Activated T-helper 1 cell treated with anti-CD3 and anti-CD28 coated beads, Interleukin-2, amount 50 U/mL, for 16 hours (primary cell): ENCODE data around the gene MLST8.

ENCODE experiments used
- DNase-seq, 2 donors: peaks; one replicate each; pipeline ENCODE4 v3.0.0-alpha.2; 2020; ENCODE audit warnings: low read depth in 1 of 2, low spot score in 1 of 2

MLST8 gene

DNA sequence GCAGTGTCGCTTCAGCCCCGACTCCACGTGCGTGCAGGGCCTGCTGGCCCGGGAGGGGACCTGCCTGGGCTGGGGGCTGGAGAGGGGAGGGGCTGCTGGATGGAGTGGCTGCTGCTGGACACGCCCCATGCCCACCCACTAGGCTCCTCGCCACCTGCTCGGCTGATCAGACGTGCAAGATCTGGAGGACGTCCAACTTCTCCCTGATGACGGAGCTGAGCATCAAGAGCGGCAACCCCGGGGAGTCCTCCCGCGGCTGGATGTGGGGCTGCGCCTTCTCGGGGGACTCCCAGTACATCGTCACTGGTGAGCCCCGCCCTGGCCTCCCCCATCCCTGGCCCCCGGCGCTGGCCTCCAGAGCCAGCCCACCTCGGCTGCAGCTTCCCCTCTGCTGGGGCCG is 3.1 kb downstream of the MLST8 start:
- DNase-seq, result no peak

DNA sequence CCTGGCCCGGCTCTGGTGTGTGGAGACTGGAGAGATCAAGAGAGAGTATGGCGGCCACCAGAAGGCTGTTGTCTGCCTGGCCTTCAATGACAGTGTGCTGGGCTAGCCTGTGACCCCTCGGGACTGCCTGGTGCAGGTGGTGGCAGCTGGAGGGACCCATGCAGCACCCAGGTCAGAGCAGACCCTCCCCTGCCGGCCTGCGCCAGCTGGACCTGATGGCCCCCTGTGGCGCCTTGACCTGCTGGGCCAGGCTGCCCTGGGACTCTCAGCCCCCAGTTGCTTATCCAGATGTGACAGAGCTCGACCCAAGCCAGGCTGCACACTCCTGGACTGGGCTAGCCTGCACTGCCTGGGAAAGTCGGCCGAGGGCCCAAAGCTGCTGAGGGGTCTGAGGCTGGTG is 3.5 kb downstream of the MLST8 start:
- DNase-seq, result no peak

DNA sequence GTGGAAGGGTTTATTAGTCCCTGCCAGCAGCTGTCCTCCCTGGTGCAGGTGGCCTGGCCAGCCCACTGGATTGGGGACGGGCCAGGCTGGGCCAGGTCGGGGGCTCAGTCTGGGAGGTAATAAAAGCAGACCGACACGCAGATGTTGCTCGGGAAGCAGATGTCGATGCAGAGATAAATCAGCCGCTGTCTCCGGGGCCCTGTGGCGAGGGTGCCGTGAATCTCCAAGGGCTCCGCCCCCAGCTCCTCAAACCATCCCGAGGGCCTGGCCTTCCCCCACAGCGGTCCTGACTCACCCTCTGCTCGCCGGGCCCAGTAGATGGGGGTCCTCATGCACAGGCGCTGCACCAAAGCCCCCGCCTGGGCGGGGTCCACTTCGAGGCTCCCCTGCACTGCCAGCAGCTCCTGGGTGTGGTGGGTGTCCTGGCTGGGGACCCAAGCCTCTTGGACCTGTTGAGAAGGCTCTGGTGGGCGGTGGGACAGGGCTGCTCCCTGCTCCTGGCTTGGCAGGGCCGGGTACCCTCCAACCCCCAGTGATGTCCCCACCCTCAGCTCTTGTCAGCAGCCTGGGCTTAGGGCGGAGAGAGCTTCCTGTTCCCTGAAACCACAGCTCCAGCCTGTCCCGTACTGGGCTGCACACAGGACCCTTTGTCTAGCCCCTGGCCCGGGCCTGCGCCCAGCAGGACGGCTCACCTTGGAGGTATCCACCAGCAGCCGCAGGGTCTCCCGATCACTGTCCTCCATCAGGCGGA is 4.2 kb downstream of the MLST8 start:
- no peak for DNase-seq

DNA sequence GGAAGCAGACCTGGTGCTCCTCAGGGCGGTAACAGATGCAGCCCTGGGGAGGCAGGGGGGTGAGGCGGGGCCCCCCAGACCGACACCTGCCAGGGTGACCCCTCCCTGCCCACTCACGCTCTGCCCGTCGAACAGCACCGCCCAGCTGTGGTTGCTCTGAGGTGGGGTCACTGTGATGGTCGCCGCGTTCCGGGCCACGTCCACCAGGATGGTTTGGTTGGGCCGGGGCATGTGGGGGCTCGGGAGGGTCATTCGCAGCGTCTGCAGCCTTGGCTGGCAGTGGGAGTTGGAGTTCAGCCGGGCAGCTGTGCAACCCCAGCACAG is 4.7 kb downstream of the MLST8 start:
- no peak for DNase-seq

DNA sequence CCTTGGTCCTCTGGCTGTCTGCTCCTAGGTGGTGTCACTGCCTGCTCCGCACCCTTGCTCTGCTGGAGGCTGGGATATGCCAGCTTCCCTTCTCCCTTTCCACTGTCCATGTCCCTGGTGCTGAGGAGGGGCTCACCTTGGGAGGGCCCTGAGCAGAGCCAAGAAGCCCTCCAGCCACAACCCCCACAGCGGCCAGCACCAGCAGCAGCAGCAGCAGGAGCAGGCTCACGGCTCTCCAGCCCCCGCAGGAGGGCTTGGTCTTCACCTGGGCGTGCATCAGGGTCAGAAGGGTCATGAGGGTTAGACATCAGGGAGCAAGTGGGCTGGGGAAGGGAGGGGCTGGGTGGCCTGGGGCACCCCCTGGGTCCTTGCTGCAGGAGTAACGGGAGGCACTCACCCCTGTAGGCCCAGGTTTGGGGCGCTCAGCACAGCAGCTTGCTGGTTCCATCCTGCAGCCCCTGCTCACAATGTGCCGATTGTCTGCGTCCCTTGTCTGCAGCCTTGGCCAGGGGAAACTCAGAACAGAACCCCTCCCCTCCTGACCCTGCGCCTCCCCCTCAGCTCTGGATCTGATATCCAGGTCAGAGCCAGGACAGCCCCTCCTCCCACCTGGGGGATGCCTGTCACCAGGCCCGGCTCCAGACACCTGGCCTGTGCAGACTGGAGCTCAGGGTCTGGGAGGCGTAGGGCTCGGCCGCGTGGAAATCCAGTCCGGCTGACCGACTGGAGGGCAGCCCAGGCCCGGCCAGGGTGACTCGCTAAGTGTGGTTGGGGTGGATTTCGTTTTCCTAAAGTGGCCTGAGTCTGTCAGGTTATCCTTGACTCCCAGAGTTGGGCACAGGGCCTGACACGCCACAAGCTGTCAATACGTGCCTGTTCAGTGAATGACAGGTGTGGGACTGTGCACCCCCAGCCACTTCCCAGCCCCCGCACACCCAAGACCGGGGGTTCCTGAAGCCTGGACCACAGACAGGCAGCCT is 5.4 kb downstream of the MLST8 start, which contains the start of gene BRICD5:
Gene BRICD5 (minus strand): TSS at position 478 of the 980 bp plus-strand sequence. CDS start 30 bp downstream, at position 448.
- no peak for DNase-seq

DNA sequence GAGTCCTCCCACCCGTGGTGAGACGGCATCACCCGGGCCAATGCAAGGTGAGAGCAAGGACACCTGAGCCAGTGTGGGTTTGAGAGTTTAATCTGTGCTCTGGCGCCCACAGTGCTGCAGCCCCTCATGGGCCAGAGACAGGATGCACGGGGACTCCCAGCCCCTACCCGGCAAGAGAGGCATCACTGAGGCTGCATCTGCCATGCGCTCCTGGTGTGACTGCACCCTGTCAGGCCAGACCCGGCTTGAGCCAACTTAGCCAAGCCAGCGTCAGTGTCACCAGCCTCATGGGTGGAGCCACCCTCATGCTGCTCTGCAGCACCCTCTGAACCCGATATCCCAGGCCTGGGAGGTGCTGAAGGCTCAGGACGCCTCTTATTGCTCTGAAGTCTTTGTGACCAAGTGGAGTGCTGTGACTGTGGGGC is 6.7 kb downstream of the MLST8 start:
- DNase-seq, result no peak

DNA sequence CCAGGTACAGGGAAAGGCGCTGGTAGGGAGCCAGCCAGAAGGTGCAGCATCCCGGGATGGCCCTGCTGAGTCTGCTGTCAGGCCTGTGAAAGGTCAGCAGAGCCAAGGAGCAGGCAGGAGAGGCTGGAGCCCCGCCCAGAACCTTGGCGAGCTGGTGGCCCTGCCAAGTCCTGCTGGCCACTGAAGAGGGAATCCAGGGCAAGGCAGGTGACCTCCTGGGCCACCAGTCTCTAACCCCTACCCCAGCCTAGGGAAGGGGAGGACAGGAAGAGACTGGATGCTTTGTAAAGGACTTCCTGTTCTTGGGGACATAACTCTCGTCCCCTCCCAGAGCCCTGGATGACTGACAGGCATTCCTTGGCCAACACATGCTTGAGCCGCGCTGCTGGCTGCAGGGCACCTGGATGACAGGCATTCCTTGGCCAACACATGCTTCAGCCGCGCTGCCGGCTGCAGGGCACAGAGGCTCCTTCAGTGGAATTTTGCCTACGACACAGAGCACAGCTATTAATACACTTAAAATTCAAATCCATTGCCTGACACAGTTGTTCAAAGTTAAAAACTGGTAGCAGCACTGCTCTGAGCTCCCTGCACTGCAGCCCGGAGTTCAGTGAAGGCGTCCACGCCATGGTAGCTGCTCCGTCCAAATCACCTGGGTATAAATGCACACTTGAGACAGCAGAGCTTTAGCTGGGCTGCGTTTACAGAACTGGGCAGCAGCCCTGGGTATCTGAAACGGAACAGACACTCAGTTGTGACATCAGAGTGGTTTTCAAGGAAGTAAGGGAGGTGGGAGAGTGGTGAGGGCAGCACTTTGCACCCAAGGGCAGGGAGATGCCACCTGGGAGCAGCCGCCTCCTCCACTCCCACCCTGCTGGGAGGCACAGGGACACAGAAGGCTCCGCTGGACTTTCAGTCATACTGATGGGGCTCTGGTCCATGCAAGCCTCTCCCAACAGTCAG is 7.4 kb downstream of the MLST8 start:
- no peak for DNase-seq

DNA sequence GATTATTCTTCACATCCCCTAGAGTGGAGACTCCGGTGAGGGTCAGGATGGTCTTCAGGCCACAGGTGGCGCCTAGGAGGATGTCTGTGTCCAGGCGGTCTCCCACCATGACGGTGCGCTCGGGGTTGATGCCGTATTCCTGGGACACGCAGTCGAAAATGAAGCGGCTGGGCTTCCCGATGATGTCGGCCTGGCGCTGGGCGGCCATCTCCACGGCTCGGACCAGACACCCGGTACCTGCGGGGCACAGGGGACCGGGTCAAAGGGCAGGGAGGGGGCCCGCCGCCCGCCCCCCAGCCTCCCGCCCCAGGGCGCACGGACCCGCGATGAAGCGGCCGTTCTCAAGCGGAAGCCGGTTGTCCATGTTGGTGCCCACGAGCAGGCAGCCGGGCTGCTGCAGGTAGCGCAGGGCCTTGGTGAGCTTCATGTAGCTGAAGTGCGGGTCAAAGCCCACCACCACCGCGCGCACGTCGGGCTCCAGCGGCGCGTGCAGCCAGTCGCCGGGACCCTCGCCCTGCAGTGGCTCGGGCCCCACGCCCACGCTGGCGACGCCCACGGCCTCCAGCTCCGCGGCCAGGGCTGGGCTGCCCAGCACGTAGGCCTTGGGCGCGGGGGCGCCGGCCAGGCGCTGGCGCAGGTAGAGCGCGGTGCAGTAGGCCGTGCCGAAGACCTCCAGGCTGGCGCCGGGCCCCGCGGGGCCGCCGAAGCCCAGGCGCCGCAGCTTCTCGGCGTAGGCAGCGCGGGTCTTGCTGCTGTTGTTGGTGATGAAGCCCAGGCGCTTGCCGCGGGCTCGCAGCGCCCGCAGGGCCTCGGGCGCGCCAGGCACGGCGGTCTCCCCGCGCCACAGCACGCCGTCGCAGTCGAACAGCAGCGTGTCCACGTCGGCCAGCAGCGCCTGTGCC is 8.8 kb downstream of the MLST8 start:
- DNase-seq, result no peak

DNA sequence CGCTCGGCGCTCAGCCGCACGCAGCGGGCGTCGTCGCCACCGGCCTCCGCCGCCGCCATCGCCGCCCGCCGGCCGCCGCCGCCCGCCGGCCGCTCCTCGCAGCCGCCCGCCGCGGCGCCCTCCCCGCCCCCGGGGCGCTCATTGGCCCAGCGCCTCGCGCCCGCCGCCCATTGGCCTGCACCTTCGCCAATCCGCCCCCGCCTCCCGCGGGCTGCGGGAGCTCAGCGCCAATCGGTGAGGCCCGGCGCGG is 9.4 kb downstream of the MLST8 start, which contains the start of gene PGP:
Gene PGP (minus strand): TSS at position 122 of the 250 bp plus-strand sequence. CDS start 63 bp downstream, at position 59.
- DNase-seq, result no peak

DNA sequence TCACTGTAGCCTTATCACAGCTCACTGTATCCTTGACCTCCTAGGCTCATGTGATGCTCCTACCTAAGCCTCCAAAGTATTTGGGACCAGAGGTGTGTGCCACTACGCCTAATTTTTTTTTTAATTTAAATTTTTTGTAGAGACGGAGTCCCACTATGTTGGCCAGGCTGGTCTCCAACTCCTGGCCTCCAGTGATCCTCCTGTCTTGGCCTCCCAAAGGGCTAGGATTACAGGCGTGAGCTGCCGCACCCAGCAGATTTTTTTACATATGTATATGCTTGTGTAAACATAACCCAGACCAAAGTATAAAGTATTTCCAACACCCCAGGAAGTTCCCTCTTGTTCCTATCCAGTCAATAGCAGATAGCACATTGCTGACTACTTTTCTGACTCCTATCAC is 11.1 kb downstream of the MLST8 start:
- DNase-seq, result no peak

DNA sequence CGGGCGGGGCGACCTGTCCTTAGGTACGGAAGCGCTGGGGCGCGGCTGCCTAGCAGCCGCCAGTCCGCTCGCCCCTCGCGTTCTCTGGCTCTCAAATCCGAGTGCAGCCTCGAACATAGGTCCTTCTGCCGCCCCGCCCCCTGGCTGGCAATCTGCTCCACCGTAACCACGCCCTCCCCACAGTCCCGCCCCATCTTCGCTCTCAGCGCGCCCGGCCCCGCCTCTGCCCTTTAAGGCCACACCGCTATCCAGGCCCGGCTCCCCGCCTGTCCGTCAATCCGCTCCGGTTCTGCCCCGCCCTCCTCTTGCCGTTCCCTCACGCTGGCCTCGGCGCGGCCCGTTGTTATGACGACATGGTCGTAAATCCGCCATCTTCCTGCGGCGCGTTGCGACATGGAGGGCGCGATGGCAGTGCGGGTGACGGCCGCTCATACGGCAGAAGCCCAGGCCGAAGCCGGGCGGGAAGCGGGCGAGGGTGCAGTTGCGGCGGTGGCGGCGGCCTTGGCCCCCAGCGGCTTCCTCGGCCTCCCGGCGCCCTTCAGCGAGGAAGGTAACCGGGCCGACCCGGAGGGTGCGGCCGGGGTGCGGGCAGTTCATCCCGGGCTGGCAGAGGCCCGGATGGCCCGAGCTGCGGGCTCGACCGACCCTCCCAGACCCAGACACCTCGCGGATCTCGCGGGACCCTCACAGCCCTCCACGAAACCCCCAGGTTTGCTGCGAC is 18.1 kb downstream of the MLST8 start, which contains the start of gene E4F1:
Gene E4F1 (plus strand): TSS at position 371 of the 721 bp plus-strand sequence. CDS start 23 bp downstream, at position 394.
- DNase-seq, result peak; percentile 98 to 99

DNA sequence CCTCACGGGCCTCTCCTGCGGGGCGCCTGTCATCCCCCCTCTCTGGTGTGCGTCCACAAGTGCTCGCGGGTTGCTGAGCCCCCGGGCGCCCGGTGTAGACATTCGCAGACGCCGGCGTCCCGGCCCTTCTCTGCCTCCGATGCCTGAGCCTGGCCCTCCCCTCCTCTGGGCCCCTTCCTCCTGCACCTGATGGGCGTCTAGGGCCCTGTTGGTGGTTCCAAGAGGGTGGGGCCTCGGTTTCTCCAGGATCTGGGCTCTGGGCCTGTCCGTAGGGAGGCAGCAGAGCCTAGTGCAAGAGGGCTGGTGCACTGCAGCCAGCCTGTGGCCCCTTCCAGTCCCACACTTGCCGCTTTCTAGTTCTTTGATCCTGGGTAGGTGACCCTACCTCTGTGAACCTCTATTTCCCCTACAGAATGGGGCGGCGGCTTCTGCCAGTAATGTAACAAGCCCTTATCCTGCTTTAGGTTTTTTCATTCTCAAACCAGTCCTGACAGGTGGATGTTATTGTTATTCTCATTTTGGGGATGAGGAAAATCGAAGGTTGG is 18.8 kb downstream of the MLST8 start:
- peak in 1 of 2 donors; percentile 14 for DNase-seq

DNA sequence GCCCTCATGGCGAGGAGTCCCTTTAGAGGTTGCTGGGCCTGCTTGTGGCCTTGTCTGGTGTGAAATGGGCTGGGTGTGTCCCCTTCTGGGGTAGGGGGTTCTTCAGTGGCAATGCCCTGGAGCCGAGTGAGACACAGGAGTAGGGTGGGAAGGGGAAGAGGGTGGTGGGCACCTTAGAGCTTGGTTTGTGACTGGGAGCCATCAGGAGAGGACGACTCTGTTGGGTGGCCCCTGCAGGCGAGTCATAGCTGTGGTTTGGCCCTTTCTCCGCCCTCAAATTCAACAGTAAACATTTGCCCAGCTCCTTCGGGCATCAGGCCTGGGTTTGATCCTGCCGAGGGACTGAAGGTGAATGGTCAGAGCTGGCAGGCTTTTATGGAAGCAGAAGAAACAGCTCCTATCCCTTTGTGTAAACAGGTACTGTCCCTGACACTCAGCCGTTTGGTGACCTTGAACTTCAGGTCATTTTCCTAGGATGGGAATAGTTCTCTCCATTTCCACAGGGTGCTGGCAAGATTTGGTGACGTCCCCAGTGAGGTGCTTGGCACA is 21.1 kb downstream of the MLST8 start:
- DNase-seq, result no peak

DNA sequence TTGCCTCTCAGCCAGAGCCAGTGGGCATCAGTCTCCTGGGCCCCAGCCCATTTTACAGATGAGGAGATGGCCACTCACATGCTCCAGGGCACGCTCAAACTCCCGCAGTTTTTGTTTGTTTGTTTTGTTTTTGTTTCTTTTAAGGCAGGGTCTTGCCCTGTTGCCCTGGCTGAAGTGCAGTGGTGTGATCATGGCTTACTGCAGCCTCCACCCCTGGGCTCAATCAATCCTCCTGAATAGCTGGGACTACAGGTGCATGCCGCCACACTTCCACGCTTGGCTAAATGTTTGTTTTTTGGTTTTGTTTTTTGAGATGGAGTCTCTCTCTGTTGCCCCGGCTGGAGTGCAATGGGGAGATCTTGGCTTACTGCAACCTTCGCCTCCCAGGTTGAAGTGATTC is 21.7 kb downstream of the MLST8 start:
- DNase-seq, result no peak

DNA sequence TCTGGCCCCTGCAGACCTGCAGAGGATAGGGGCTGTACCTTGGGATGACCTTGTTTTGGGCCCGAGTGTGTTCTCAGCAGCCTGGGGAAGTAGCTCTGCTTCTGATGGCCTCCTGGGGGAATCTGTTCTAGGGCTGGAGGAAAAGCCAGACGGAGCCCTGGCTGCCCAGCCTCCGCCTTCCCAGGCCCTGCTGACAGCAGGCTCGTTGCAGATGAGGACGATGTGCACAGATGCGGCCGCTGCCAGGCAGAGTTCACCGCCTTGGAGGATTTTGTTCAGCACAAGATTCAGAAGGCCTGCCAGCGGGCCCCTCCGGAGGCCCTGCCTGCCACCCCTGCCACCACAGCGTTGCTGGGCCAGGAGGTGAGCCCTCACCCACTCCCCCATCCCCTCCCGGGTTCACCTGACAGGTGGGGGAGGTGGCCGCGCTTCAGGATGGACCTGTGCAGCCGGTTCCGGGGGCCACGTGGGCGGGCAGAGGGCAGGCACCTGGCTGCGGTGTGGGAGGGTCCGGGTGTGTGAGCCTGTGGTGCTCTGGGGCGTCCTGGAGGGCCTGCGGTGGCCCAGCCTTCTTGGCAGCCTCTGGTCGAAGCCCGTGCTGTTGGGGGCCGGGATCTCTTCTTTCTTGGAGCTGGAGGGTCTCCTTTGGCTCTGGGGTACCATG is 23.0 kb downstream of the MLST8 start:
- no peak for DNase-seq

DNA sequence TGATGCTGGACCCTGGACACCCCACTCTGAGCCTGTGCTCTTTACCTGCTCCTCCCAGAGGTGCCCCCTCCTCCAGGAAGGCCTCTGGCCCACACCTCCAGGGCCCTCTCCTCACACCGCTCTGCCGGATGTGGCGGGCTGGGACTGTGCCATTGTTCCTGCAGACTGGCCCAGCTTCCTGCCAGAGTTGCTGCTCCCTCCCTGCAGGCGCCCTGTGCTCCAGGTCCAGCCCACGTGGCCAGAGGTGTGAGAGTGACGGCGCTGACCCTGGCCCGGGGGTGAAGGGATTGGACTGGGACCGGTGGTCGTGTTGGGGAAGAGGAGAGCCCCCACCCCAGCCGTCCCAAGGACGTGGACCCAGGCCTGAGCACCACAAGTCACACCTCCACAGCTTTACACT is 23.8 kb downstream of the MLST8 start:
- no peak for DNase-seq

DNA sequence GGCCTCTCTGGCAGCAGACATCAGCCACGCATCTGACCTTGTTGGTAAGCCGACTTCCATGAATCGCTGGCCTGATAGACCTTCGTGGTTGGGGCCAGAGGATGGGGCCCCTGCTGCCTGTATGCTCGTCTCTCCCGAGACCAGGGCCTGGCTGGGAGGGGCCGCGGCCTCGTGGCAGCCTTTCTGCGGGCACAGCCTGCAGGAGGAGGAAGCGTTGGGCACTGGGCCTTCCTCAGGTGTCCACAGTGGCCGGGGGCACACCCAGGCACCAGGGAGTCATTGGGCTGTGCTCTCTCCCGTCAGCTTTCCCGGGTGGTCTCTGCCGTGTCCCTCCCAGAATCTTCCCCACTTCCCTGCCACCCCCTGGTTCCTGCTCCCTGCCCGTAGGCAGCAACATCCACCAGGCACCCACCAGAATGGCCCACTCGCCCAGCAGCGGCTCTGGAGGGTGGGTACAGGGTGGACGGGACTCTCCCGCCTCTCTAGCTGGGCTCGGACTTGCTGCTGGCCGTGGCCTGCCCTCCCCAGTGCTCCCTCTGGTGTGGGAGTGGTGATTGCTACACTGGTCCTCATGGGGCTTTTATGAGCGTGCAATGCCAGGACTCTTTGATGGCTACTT is 24.5 kb downstream of the MLST8 start:
- no peak for DNase-seq

DNA sequence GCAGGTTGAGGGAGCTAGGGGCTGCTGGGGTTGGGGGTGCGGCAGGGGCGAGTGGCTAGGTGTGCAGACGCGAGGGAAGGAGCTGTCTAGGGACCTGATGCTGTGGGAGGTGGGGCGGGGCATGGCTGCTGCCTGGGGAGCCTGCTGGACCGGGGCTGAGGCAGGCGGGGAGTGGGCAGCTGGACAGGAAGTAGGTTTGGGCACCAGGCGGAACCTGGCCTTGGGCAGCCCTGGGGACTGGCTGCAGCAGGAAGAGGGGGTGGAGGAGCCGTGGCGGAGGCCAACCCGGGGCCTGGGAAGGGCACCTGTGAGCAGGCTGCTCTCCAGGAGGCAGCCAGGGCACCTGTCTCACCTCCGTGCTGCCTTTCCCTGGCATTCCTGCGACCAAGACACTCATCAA is 25.1 kb downstream of the MLST8 start:
- DNase-seq, result no peak
